Raji (cell line): ENCODE data around the gene BTG2.

ENCODE experiments used
- POLR2A ChIP-seq: IDR thresholded peaks from 2 replicates; pipeline ENCODE4 v1.6.1; 2011; ENCODE audit warnings: low read depth, low read length, control low read depth; ENCODE audit not compliant: insufficient read depth

BTG2 gene

DNA sequence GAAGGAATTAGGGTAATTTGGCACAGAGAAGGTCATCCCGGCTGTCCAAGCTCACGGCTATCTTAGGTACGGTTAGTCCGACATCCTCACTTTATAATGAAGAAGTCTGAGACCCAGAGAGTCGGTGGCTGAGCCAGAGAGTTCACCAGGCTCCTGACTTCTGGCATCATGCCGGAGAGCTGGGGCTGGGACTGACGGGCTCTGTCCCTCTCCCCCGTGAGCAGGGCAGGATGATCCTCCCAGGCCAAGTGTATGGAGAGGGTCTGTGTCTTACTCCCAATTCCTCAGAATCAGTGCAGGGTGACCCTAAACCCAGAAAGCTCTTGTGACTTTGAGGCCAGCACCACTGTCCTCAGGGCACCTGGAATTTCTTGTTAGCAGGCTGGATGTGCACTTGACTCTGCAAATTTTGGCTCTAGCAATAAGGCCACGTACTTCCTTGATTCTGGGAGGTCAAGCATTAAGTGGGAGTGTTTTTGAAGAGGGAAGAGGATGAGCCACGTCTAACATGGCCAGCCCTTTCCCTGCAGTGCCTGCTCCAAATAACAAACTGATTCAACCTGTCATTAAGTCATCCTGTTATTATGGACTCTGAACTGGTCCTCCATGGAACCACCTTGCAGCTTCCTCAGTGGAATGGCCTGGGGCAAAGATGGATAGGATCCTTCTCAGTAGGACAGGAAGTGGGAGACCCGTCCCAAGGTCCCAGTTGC is 20.8 kb upstream of the BTG2 start:
- no peak for TF ChIP-seq POLR2A

DNA sequence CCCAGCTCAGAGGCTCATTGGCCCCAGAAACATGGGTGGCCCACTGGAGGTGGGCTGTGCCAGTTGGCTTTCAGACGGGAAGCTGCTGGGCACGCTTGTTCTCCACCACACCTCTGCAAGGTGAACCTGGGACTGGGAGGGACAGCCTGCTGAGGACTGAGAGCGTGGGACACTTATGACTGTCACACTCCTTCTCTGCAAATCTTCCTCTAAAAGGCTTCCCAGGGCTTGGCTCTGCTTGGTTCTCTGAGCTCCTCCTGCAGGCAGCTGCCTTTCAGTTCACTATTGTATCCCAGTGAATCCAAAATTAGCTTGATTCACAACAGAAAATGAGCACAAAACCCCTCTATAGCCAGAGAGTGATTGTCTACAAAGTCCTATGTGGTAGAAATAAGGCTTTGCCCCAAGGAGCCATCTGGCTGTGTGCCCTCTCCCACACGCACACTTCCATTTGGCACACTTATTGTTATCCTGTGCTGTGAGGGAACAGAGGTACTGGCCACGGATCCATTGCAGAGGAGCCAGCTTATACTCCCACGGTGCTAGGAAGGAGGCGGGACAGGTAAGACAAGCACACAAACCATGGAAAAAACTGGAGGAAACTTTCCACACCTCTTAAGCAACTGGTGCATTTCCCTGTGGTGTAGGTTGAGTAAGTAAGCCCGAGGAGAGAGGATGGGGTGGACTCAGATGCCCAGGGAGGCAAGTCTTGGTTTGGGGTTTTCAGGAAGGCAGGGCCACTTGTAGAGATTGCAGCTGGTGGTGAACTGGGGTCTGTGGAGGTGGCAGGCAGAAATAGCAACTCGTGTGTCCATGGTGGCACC is 18.9 kb upstream of the BTG2 start:
- peak; percentile 34; the same call in 1 of the 2 replicates for TF ChIP-seq POLR2A

DNA sequence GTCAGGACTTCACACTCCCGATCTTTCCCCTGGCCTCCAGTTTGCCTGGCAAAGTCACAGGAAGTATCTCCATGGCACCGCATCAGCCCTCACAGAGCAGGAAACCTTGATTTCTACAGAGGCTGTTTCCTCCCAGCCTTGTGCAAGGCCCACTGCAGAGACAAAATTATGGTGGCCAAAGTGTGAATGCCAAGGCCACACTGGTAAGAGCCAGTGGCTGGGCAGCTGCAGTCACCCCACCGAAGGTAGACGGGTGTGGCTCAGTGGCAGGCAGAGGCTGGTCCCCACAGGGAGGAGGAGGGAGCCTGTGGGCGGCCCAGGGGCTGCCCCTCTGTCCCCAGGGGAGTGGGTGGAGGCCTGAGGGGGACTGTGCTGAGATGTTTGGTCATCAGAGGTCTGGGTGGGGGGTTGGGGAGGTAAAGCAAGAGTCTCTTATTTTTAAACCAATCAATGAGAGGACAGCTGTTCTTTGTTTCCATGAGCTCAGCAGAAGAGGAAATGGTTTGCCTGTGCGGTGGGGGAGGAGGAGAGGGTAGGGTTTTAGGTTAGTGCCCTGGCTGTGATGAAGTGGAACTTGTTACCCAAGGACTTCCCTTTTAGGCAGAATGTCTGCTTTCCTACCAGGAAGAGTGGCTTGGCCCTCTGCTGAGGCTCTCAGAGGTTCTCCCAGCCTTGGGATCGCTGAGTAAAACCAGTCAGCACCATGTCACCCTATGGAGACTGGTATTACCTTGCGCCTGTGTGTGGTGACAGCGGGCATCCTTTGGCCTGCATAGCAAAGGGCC is 18.0 kb upstream of the BTG2 start:
- TF ChIP-seq POLR2A, result peak; percentile 84

DNA sequence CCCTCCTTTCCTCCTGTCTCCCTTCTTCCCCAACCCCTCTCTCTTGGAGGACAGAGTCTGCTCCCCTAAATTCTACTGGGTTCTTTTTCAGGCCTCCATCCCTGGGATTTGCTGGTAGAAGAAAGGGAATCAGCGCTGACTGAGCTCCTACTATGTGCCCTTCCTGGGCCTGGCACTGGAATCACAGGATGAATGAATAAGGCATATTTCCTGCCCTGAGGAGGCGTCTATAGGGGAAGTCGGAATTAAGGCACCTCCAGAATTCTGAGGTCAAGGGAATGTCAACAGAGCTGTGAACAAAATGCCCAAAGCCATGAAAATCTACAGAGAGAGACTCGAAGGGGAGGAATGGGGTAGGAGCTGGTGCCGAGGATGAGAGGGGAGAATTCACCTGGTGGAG is 17.4 kb upstream of the BTG2 start:
- TF ChIP-seq POLR2A, result no peak

DNA sequence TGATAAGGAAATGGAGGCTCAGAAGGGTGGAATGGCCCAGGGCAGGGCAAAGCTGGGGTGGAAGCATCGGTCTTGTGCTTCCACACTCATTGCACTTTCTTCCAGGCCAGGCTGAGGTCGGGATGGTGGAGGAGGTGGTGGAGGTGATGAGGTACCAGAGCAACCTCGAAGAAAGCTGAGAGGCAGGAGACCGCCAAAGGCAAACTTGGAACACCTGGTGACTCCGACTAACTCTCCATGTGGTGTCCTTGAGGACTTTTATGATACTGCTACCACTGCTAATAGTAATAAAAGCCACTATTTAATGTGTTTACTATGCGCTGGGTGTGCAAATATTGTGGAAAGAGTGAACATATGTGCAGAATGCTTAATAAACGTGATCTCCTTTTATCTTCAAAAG is 16.9 kb upstream of the BTG2 start:
- no peak for TF ChIP-seq POLR2A

DNA sequence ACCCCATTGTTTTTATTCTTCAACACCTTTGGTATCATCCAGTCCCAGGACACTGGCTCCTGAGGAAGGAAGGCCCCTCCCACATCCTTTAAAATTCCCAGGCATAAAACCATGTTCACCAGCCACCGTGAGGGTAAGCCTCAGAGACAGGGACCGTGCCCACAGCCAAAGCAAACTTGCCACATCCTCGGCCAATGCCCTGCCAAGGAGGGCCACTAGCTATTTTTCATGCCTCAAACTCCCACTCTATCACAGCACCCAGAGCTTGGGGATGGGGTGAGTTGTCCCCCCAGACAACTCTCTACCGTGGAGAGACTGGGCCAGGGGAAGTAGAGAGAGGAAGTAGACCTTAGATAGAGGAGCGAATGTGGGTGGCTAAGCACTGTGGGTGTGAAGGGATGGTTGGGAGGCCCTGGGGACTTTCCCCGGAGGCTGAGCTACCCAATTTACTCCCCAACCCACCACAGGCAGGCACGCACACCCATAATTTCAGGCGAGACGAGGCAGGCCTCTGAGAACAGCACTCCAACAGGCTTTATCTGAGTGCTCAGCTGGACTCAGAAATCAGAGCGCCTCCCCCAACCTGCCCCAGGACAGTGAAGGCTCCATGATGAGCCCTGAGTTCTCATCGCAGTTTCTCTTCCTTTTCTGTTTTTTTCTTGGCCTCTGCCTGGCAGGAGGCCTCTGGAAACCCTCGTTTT is 15.9 kb upstream of the BTG2 start:
- peak; percentile 59 for TF ChIP-seq POLR2A

DNA sequence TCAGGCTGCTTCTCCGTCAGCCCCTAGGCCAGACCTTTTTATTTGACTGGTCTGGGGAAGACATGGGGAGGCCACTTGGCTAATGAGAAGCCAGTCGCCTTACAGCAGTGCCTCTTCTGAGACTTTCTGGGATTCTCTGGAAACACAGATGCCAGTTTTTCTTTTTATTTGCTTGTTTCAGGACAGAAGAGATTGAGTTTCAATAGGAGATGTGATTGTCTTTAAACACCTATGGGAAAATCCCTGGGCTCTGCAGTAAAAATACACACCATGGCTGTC is 15.4 kb upstream of the BTG2 start:
- TF ChIP-seq POLR2A, result peak; percentile 8; the same call in 1 of the 2 replicates

DNA sequence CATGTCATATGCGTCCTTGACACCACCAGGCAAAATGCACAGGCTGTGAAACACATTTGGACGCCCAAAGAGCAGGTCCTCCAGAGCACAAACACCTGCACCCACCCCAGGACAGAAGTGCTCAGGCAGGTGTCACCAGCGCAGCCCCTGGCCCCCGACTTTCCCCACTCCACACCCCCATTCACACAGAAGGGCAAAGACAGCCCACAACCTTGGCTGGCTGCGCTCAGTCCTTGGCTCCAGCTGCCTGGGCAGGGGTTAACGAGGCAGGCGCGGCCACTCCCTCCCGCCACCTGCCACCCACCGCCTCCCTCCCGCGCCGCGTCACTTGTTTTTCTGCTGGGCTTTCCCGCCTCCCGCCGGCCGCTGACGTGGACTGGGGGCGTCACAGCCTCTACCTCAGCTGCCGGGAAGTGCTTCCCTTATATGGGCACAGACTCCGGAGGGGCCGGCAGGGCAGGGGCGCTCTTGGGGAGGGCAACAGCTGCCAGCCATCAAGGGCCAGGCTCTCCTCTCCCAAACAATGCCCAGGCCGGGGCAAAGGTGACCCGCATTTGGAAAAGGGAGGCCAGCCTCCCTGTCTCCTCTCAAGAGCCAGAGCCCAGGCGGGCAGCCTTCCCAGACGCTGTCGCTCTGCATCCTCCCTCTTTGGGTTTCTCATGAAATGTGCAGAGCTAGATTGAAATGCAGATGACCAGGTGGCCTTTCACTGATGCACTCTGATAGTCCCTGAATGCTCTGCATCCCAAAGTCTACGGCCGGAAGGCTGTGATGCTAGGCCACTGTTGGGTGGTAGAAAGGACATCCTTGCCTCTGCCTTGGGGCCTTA is 14.8 kb upstream of the BTG2 start:
- TF ChIP-seq POLR2A, result peak; percentile 78

DNA sequence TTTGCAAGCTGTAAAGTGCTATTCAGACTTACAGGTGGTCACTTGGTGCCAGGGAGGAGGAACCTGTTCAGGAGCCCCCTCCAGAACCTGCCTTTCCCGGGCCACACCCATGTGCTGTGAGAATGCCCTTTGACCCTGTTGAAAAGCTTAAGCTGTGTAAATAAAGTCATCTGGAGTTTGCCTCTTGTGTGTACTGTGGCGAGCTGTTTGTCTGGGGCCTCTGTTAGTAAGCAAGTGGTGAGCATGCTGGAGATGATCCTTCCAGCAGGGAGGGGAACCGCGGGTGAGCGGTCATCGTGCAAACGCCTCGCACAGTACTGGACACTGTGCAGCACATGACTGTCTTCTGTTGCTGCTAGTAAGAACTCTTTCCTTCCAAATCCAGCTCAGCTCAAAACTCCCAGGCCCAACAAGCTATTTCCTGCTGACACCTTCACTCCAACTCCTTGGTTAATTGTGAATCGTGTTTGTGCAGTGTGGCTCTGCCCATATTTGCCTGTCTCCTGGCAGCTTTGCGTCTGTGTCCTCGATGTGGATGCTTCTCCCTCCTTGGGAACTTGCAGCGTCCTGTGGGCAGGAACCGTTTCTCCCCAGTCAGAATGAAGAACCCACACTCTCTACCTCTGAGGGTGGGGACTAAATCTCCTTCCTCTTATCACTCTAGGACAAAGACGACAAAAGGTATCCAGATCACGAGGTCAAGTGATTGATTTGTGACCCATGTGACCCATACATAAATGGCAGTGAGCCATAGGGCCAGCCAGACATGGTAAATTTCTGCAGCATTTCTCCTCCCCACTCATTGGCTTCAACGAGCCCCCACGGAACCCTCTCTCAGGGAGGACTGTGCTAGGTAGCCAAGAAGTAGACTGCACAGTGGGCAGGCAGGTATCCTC is 13.9 kb upstream of the BTG2 start:
- no peak for TF ChIP-seq POLR2A

DNA sequence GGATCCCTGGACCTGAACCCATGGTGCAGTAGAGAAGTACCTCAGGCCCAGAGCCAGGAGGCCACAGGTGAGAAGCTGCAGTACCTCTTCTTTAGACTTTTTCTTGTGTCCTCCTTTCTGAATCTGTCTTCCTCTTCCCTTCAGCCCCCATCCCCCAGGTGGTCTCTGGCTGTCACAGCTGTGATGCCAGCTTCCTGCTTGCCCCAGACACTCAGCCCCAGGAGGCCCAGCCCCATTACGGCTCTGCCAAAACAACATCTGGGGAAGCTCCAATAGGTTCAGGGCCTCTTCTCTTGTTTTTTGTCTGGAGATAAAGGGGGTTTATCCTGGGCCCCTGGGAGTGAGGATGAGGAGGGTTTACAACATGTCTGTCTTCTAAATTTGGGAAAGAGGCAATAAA is 9.5 kb upstream of the BTG2 start:
- TF ChIP-seq POLR2A, result no peak; the same call in 1 of the 2 replicates

DNA sequence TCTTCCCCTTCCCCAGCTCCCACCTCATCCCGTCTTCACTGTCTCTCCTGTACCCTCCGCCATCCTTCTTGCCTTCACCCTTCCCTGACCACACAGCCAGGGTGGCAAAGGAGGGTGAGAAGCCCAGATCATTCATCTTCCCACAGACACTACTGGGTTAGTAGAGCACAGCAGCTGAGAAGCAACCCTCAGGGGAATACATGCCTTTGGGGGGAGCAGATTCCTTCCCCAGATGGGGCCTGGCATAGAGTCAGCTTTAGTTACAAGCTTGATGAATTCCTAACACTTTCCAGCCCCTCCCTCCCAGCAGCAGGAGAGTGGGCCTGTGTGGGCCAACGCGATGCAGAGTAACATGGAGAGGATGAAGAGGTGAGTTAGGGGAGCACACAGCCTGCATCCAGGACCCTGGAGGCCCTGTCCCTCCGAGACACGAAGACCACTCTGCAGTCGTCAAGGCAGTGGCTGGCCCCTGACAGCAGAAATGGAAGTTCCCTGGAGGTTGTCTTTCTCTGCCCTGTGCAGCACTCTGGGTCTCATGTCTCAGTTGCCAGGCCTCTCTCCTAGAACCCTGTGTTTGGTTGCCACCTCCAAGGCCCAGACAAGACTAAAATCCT is 8.8 kb upstream of the BTG2 start:
- no peak for TF ChIP-seq POLR2A

DNA sequence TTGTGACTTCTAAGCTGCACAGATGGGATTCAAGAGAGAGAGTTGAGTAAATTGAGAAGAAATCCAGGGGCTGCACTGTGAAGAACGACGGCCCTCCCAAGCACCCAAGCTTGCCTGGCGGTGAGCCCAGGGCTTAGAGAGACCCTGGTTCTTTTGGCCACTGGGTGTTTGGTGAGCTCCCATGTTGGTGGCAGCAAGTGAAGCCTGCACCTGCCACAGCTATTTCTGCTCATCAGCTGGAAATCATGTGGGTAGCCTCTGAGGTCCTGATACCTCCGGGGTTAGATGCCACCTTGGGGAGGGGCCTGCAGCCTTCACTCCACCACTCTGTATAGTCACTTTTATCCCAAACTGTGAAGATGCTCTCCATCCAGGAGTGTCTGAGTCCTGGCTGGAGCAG is 6.2 kb upstream of the BTG2 start:
- TF ChIP-seq POLR2A, result peak; percentile 80

DNA sequence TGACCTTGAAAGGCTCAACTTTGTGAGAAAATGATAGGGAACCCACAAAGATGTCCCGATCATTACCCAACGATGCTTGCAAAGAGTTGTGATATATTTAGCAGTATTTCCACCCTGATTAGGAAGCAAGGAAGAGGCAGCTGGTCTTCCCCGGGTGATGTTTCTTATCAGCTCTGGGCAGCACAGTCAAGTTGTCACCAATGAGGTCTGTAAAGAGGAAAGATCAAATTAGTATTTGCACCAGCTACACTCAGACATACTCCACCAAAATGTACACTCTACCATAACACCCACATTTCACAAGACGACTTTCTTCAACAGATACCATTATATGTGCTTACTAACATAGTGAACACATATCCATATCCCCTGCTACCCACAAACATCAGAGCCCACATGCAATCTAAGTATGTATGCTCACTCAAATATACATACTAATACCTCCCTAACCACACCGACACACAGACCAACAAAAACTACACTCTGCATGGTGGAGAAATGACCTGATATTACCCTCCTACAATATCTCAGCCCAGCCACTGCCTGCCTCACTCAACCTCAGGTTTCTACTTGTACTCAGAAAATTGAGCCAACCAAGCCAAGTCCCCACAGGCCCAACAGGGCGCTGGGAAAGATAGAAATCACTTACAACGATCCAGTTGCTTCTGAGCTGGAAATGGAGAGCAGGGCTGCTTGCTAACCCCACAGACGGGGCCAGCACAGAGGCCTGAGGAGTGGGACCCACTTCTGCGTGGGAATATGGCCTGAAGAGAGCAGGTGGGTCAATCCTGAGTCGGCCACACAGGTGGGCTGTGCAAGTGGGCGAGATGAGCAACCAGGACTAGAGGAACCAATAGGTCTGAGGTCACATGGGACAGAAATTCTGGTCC is 4.6 kb upstream of the BTG2 start:
- TF ChIP-seq POLR2A, result peak; percentile 38

DNA sequence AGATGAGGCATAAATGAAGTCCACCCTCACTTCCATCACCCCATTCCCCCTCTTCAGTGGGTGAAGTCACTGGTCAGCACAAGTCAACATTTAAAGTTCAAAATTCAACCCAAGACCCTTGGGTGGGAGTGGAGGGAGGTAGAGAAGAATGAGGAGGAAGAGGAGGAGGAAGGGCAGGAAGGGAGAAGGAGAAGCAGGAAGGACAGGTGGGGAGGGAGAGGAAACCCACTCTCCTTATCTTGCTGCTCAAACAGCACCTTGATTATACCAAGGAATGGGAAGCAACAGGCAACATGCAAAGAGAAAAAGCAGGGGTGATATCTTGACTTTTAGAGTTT is 4.0 kb upstream of the BTG2 start:
- no peak for TF ChIP-seq POLR2A
